K562 (cell line): Measurements from ENCODE around the gene RNF224. TPM values are rescaled to one million over a fixed set of nuclear protein-coding genes. Genes with fewer than 3 reads are reported as not detected.

Experiments
- ATAC-seq: fragments of 200-7000 bp; cut with Tn5 transposase; 3 replicates; pipeline ENCODE4 v1.9.1; 2020; ENCODE audit warnings: moderate library complexity
- BruUV-seq: library from RNA; stranded (reverse); fragments of 400-500 nt; replicated peaks from 2 replicates; lab custom pipeline; 2021; lab: Mats Ljungman, UMichigan
- CTCF ChIA-PET: fragments of 300-600 bp; formaldehyde crosslinking; extraction: SDS; loops from one replicate; lab custom pipeline; 2021; ENCODE audit warnings: low intra/inter-chr PET ratio; lab: Yijun Ruan, JAX
- POLR2A ChIA-PET: fragments of 300-600, 350-650 bp; sonication (Branson Sonifier 250); formaldehyde crosslinking; extraction: SDS; loops from one replicate; lab custom pipeline; 2021; ENCODE audit warnings: antibody characterized with exemption, inconsistent platforms; lab: Yijun Ruan, JAX
- DNase-seq, 4 experiments: peaks; one replicate each; pipeline versions ENCODE4 v3.0.0 to v3.0.0-alpha.2; 2011 to 2018; ENCODE audit warnings: low spot score in 3 of 4, mixed read lengths in 3 of 4; ENCODE audit errors: extremely low read depth in 1 of 4
- FAIRE-seq: peaks from 2 replicates; lab custom pipeline; 2011; peaks lifted over from hg19 to GRCh38; lab: Jason Lieb, UNC
- H2AFZ ChIP-seq: 2 replicates; pipeline ENCODE4 v1.6.0; 2011; ENCODE audit warnings: low read depth, low read length, control low read depth, inconsistent platforms
- H3K27ac ChIP-seq: fragments of 200-600 bp; 3 replicates; pipeline ENCODE4 v1.8.0; 2011; ENCODE audit warnings: low read depth, mild to moderate bottlenecking, control low read depth, inconsistent platforms, low read length, moderate library complexity, mixed read lengths; ENCODE audit errors: extremely low read depth
- H3K27me3 ChIP-seq, 2 experiments: fragments of 300-600 bp in 1 of 2; 2 replicates in 1 of 2; 3 replicates in 1 of 2; pipeline versions ENCODE4 v1.6.0 to v1.8.0; 2011; ENCODE audit warnings: inconsistent platforms in 2 of 2, low read length in 2 of 2, mild to moderate bottlenecking in 1 of 2, mixed read lengths in 1 of 2, moderate library complexity in 1 of 2; ENCODE audit not compliant: control insufficient read depth in 2 of 2, insufficient read depth in 2 of 2
- H3K36me3 ChIP-seq: fragments of 300-600 bp; 3 replicates; pipeline ENCODE4 v1.8.0; 2011; ENCODE audit warnings: mild to moderate bottlenecking, low read length, inconsistent platforms; ENCODE audit not compliant: control insufficient read depth, insufficient read depth
- H3K4me1 ChIP-seq, 2 experiments: fragments of 200-600 bp in 1 of 2; replicated peaks in 1 of 2; 2 replicates in 1 of 2; 3 replicates in 1 of 2; pipeline versions ENCODE4 v1.5.1 to v1.8.0; 2011; ENCODE audit warnings: inconsistent platforms in 2 of 2, low read length in 2 of 2, mild to moderate bottlenecking in 1 of 2, mixed read lengths in 1 of 2, moderate library complexity in 1 of 2; ENCODE audit not compliant: control insufficient read depth in 2 of 2, insufficient read depth in 2 of 2
- H3K4me2 ChIP-seq: 2 replicates; pipeline ENCODE4 v1.6.1; 2011; ENCODE audit warnings: low read length, control low read depth, inconsistent platforms, mixed read lengths; ENCODE audit not compliant: insufficient read depth
- H3K4me3 ChIP-seq: fragments of 200-600 bp; sonication (generic), shearing (Covaris generic); 2 replicates; pipeline ENCODE4 v1.5.1; 2016; ENCODE audit warnings: control low read depth, inconsistent platforms
- H3K79me2 ChIP-seq: fragments of 200-600 bp; 3 replicates; pipeline ENCODE4 v1.8.0; 2011; ENCODE audit warnings: low read length, inconsistent platforms; ENCODE audit not compliant: control insufficient read depth, insufficient read depth
- H3K9ac ChIP-seq, 2 experiments: 2 replicates each; pipeline versions ENCODE4 v1.6.0 to v1.6.1; 2011; ENCODE audit warnings: low read depth in 2 of 2, low read length in 2 of 2, control low read depth in 1 of 2, inconsistent platforms in 1 of 2, mild to moderate bottlenecking in 1 of 2, mixed read lengths in 1 of 2; ENCODE audit not compliant: insufficient read depth in 1 of 2
- H3K9me1 ChIP-seq: one replicate; pipeline ENCODE4 v1.6.0; 2011; ENCODE audit warnings: inconsistent platforms, mild to moderate bottlenecking, low read length, moderate library complexity; ENCODE audit not compliant: control insufficient read depth, insufficient read depth
- H3K9me3 ChIP-seq: replicated peaks from 2 replicates; pipeline ENCODE4 v1.5.1; 2011; ENCODE audit warnings: low read depth, low read length, inconsistent platforms; ENCODE audit not compliant: control insufficient read depth, insufficient read depth
- H4K20me1 ChIP-seq: replicated peaks from 2 replicates; pipeline ENCODE4 v1.6.1; 2011; ENCODE audit warnings: low read length, inconsistent platforms, mixed read lengths; ENCODE audit not compliant: control insufficient read depth, insufficient read depth
- CAMTA2 ChIP-seq: fragments of 250-450 bp; sonication (Bioruptor Pico); conservative IDR thresholded peaks from 2 replicates; pipeline ENCODE4 v1.5.1; 2022
- CSDE1 ChIP-seq, 2 experiments: fragments of 450-650 bp; IDR thresholded peaks; 2 replicates each; pipeline ENCODE4 v1.6.1; 2016; ENCODE audit warnings: mild to moderate bottlenecking in 1 of 2
- FOSL1 ChIP-seq: fragments of 200-800 bp; sonication (Bioruptor generic); conservative IDR thresholded peaks from 2 replicates; pipeline ENCODE4 v1.6.1; 2016; ENCODE audit warnings: missing genetic modification characterization, missing compliant biosample characterization
- HNRNPLL ChIP-seq: fragments of 200-400 bp; formaldehyde crosslinking; IDR thresholded peaks from 2 replicates; pipeline ENCODE4 v1.6.1; 2017; ENCODE audit warnings: low read length, low read depth, mild to moderate bottlenecking; ENCODE audit not compliant: poor library complexity, severe bottlenecking
- HOXB6 ChIP-seq: fragments of 250-450 bp; sonication (Bioruptor Pico); IDR thresholded peaks from 2 replicates; pipeline ENCODE4 v1.5.1; 2022; ENCODE audit warnings: mild to moderate bottlenecking, borderline replicate concordance
- ILK ChIP-seq: fragments of 450-650 bp; IDR thresholded peaks from 2 replicates; pipeline ENCODE4 v1.6.1; 2016; ENCODE audit warnings: missing genetic modification characterization, low read depth, mild to moderate bottlenecking, missing compliant biosample characterization, moderate library complexity, borderline replicate concordance
- KAT7 ChIP-seq: sonication (generic); formaldehyde crosslinking; IDR thresholded peaks from 2 replicates; pipeline ENCODE4 v1.8.0; 2022; ENCODE audit warnings: missing genetic modification reagents, mild to moderate bottlenecking, borderline replicate concordance
- LCOR ChIP-seq: sonication (generic); formaldehyde crosslinking; IDR thresholded peaks from 2 replicates; pipeline ENCODE4 v1.8.0; 2022; ENCODE audit warnings: mild to moderate bottlenecking, missing genetic modification reagents
- PATZ1 ChIP-seq: fragments of 250-450 bp; sonication (Bioruptor Pico); IDR thresholded peaks from 2 replicates; pipeline ENCODE4 v1.5.0; 2020; ENCODE audit warnings: mild to moderate bottlenecking, borderline replicate concordance
- RFX7 ChIP-seq: fragments of 250-450 bp; sonication (Bioruptor Pico); IDR thresholded peaks from 2 replicates; pipeline ENCODE4 v1.5.1; 2021; ENCODE audit warnings: mild to moderate bottlenecking
- TCF7 ChIP-seq: sonication (generic); IDR thresholded peaks from 2 replicates; pipeline ENCODE4 v1.6.1; 2016; ENCODE audit warnings: antibody characterized with exemption, borderline replicate concordance
- TSHZ1 ChIP-seq: fragments of 250-450 bp; sonication (Bioruptor Pico); IDR thresholded peaks from 2 replicates; pipeline ENCODE4 v1.4.0; 2020; ENCODE audit warnings: mild to moderate bottlenecking, moderate library complexity
- ZNF316 ChIP-seq: fragments of 450-650 bp; IDR thresholded peaks from 2 replicates; pipeline ENCODE4 v1.6.1; 2016
- WGBS: fragments of 100-300 bp; shearing (Covaris generic); methylation state at CpG from one replicate; pipeline ENCODE4 v1.1.6; 2016; ENCODE audit warnings: low coverage, mixed read lengths; ENCODE audit not compliant: insufficient coverage; ENCODE audit errors: missing lambda C conversion rate; 5-methylcytosine and 5-hydroxymethylcytosine counted together
- in situ Hi-C: fragments of 300-500 bp; cut with MboI; formaldehyde crosslinking; loops from 4 replicates; pipeline ENCODE4 v1.15.0; 2018; ENCODE audit warnings: inconsistent platforms, mixed read lengths
- intact Hi-C: fragments of 100-400 bp; cut with micrococcal nuclease; formaldehyde crosslinking; loops from 2 replicates; pipeline ENCODE4 v1.14.2; 2022
- polyA plus RNA-seq, 8 experiments: library from polyadenylated mRNA; depleted of rRNA in 4 of 8; stranded (reverse) in 5 of 8; unstranded in 3 of 8; fragments of >200 nt; fragmentation: Nextera tagmentation in 2 of 8; fragmentation: Illumina TruSeq in 1 of 8; extraction: Ambion mirVana in 2 of 8; extraction: Trizol in 1 of 8; gene quantifications; 2 replicates each; pipeline versions ENCODE4 v1.2.1 to v1.2.3, GENCODE V29; 2011 to 2014; ENCODE audit warnings: inconsistent platforms in 1 of 8, missing spikeins in 1 of 8
- total RNA-seq, 7 experiments: library from RNA; depleted of rRNA in 6 of 7; stranded (reverse); fragments of >200 nt in 6 of 7; fragmentation: Illumina TruSeq in 2 of 7; extraction: Trizol in 2 of 7; gene quantifications; 2 replicates each; pipeline versions ENCODE4 v1.2.1 to v1.2.3, GENCODE V29; 2011 to 2021; ENCODE audit warnings: low replicate concordance in 1 of 7

Gene RNF224
- total and polyA plus RNA-seq, 9 of the 15 experiments (the other 6 are each of a cell fraction or from before 2014, with no cell fraction given): not detected

GRCh38 chr9:137188490-137189296 lies 38.6 kb upstream of the RNF224 start, which contains the start of the genes ANAPC2 and SSNA1:
TSS of gene ANAPC2 (minus strand) at chr9:137188560. CDS start at chr9:137188532, 28 bp downstream.
TSS of gene SSNA1 (plus strand) at chr9:137188676. CDS start at chr9:137188727, 51 bp downstream.
- Histone ChIP-seq H3K4me2 (peak within 1 kb of the TSS; percentile 98), H3K79me2 (peaks cover 43% of the 10 kb centered on the region), H3K9me1 (no peaks in the 10 kb centered on the region), H3K9me3 (no peaks in the 10 kb centered on the region), H4K20me1 (peaks cover 8% of the 10 kb centered on the region), H3K4me3 (peak within 1 kb of the TSS; percentile 98), H3K27me3 (no peaks in the 10 kb centered on the region), H3K4me1 (peaks cover 20 to 95% of the 10 kb centered on the region in 2 experiments), H2AFZ (peak within 1 kb of the TSS; percentile 91), H3K9ac (peak within 1 kb of the TSS; percentile 93 to 96), H3K36me3 (peaks cover 64% of the 10 kb centered on the region; the same call in 2 of the 3 replicates), H3K27ac (peak within 1 kb of the TSS; percentile 94)
- under 1% methylated on average over 82 of the region's 98 CpGs for WGBS
- POLR2A ChIA-PET: interaction anchor here (0.5 to 6.7 kb wide), 24 partner anchors 9 to 640 kb away, joined by 3 to 56 read pairs (median 4); partner anchors contain the start of genes NDOR1, NRARP, RNF224 and TMEM203
- DNase-seq (peak; percentile 93 to 98 (median 96)), ATAC-seq (peak; percentile 96), FAIRE-seq (peak; percentile 96)
- intact Hi-C loops (loop anchor here (1.0 kb wide), 1 partner anchor 39 kb away; the partner anchor contains the start of gene RNF224), in situ Hi-C loops (loop anchor here (5.0 kb wide), 1 partner anchor 39 kb away; the partner anchor contains the start of genes CYSRT1 and RNF224)
- CTCF ChIA-PET: interaction anchor here (0.6 to 2.5 kb wide), 6 partner anchors 39 to 139 kb away, joined by 3 to 19 read pairs (median 4); partner anchors contain the start of gene RNF224
- BruUV-seq: TSS peak; percentile 88
- no peak for TF ChIP-seq RFX7 (CRISPR knock-in tag)
- TF ChIP-seq KAT7 (CRISPR knock-in tag): 0 out of 2 replicates have a peak, but pooled peaks have one; percentile 56
- no peak for TF ChIP-seq HOXB6 (CRISPR knock-in tag)
- peak in 1 of 2 experiments; percentile 98; a peak in 1 of 4 replicates for TF ChIP-seq CSDE1 (IDR thresholded peaks at IDR 0.05)
- TF ChIP-seq FOSL1 (tag): peak; percentile 77
- no peak for TF ChIP-seq PATZ1
- TF ChIP-seq LCOR (CRISPR knock-in tag): no peak
- TF ChIP-seq ZNF316: no peak
- TF ChIP-seq HNRNPLL: peak; percentile 74
- no peak for TF ChIP-seq CAMTA2 (CRISPR knock-in tag)
- no peak; the same call in 1 of the 2 replicates for TF ChIP-seq TCF7
- TF ChIP-seq ILK: no peak
- no peak for TF ChIP-seq TSHZ1 (CRISPR knock-in tag)
